B cell (primary cell): Measurements from ENCODE around the gene DVL1.

Source experiments
- CTCF ChIP-seq: fragments of 200-600 bp; IDR thresholded peaks from one replicate; pipeline ENCODE4 v1.8.0; 2022; ENCODE audit warnings: antibody characterized with exemption, mild to moderate bottlenecking
- EZH2 ChIP-seq: IDR thresholded peaks from 2 replicates; pipeline ENCODE4 v1.6.1; 2012; ENCODE audit warnings: borderline replicate concordance, low read depth, mild to moderate bottlenecking, moderate library complexity, low read length; ENCODE audit not compliant: insufficient read depth, poor library complexity, severe bottlenecking

- no peak for TF ChIP-seq EZH2
- TF ChIP-seq CTCF = no peak
Observed at GRCh38 chr1:1307923-1308755, 41.1 kb downstream of the DVL1 start, which contains the start of the genes ACAP3 and PUSL1.
